SK-N-SH (cell line): ENCODE measurements around the gene MAPKAP1. TPM values are rescaled to one million over a fixed set of nuclear protein-coding genes. Genes with fewer than 3 reads are reported as not detected.

Experiments
- CTCF ChIA-PET: fragments of 300-600, 350-600 bp; formaldehyde crosslinking; extraction: SDS; loops from one replicate; lab custom pipeline; 2021; lab: Yijun Ruan, JAX
- POLR2A ChIA-PET: fragments of 350-600 bp; sonication (Branson Sonifier 250); formaldehyde crosslinking; extraction: SDS; loops from one replicate; lab custom pipeline; 2020; ENCODE audit warnings: antibody characterized with exemption, inconsistent platforms; lab: Yijun Ruan, JAX
- DNase-seq: peaks from one replicate; pipeline ENCODE4 v3.0.0; 2012
- H2AFZ ChIP-seq: fragments of 200-600 bp; sonication (generic); 2 replicates; pipeline ENCODE4 v1.8.1; 2016; ENCODE audit warnings: antibody characterized with exemption, mild to moderate bottlenecking, low read depth
- H3F3A ChIP-seq: fragments of 200-600 bp; sonication (generic); replicated peaks from 2 replicates; pipeline ENCODE3; 2016; ENCODE audit warnings: antibody characterized with exemption, mild to moderate bottlenecking; ENCODE audit not compliant: insufficient read depth
- H3K27ac ChIP-seq, 2 experiments: fragments of 200-500 bp in 1 of 2; fragments of 200-600 bp in 1 of 2; sonication (Bioruptor generic) in 1 of 2; sonication (generic), shearing (Covaris generic) in 1 of 2; 2 replicates each; pipeline versions ENCODE4 v1.5.1 to v1.6.1; 2014 to 2016; ENCODE audit warnings: low read depth in 2 of 2, inconsistent platforms in 1 of 2, low read length in 1 of 2, mild to moderate bottlenecking in 1 of 2, mixed read lengths in 1 of 2
- H3K27me3 ChIP-seq: fragments of 200-600 bp; sonication (generic), shearing (Covaris generic); 2 replicates; pipeline ENCODE4 v1.6.1; 2016; ENCODE audit warnings: mixed run types; ENCODE audit not compliant: insufficient read depth
- H3K36me3 ChIP-seq, 2 experiments: fragments of 200-500 bp in 1 of 2; fragments of 200-600 bp in 1 of 2; sonication (Bioruptor generic) in 1 of 2; sonication (generic) in 1 of 2; replicated peaks in 1 of 2; 2 replicates each; pipeline versions ENCODE3 to v1.5.1; 2014 to 2016; ENCODE audit warnings: low read length in 1 of 2, mild to moderate bottlenecking in 1 of 2; ENCODE audit not compliant: insufficient read depth in 2 of 2, control insufficient read depth in 1 of 2
- H3K4me1 ChIP-seq, 2 experiments: fragments of 200-500 bp in 1 of 2; fragments of 200-600 bp in 1 of 2; sonication (Bioruptor generic) in 1 of 2; sonication (generic), shearing (Covaris generic) in 1 of 2; 2 replicates each; pipeline versions ENCODE4 v1.5.1 to v1.6.1; 2014 to 2016; ENCODE audit warnings: low read depth in 1 of 2, low read length in 1 of 2, mixed run types in 1 of 2; ENCODE audit not compliant: insufficient read depth in 2 of 2, control insufficient read depth in 1 of 2
- H3K4me2 ChIP-seq: fragments of 200-600 bp; sonication (generic), shearing (Covaris generic); 2 replicates; pipeline ENCODE4 v1.6.1; 2017; ENCODE audit warnings: mixed run types
- H3K4me3 ChIP-seq, 2 experiments: fragments of 200-500 bp in 1 of 2; fragments of 200-600 bp in 1 of 2; sonication (Bioruptor generic) in 1 of 2; sonication (generic), shearing (Covaris generic) in 1 of 2; 2 replicates each; pipeline versions ENCODE4 v1.5.1 to v1.8.1; 2014 to 2016; ENCODE audit warnings: low read depth in 2 of 2, inconsistent platforms in 1 of 2, low read length in 1 of 2, mild to moderate bottlenecking in 1 of 2, mixed read lengths in 1 of 2, moderate library complexity in 1 of 2
- H3K79me2 ChIP-seq: fragments of 200-600 bp; sonication (generic); 2 replicates; pipeline ENCODE4 v1.8.1; 2017; ENCODE audit warnings: mild to moderate bottlenecking; ENCODE audit not compliant: insufficient read depth
- H3K9ac ChIP-seq: fragments of 200-600 bp; sonication (generic); 2 replicates; pipeline ENCODE4 v1.6.1; 2017; ENCODE audit warnings: mixed run types
- H3K9me2 ChIP-seq: fragments of 200-600 bp; sonication (generic); 2 replicates; pipeline ENCODE4 v1.6.1; 2017; ENCODE audit warnings: mixed run types
- H3K9me3 ChIP-seq: fragments of 200-600 bp; sonication (generic); 2 replicates; pipeline ENCODE4 v1.6.1; 2017; ENCODE audit warnings: mixed run types, mild to moderate bottlenecking, moderate library complexity
- H4K20me1 ChIP-seq: fragments of 200-600 bp; sonication (generic); 2 replicates; pipeline ENCODE4 v1.6.1; 2017; ENCODE audit warnings: mild to moderate bottlenecking, mixed run types; ENCODE audit not compliant: insufficient read depth
- FOXM1 ChIP-seq: IDR thresholded peaks from 2 replicates; pipeline ENCODE4 v1.4.0; 2012; ENCODE audit warnings: low read depth, mild to moderate bottlenecking
- JUND ChIP-seq: IDR thresholded peaks from 2 replicates; pipeline ENCODE4 v1.4.0; 2012
- NFIC ChIP-seq: IDR thresholded peaks from 2 replicates; pipeline ENCODE4 v1.4.0; 2012; ENCODE audit warnings: borderline replicate concordance
- POLR2AphosphoS5 ChIP-seq: IDR thresholded peaks from 2 replicates; pipeline ENCODE4 v1.6.1; 2012; ENCODE audit warnings: low read depth, low read length
- RAD21 ChIP-seq: IDR thresholded peaks from 2 replicates; pipeline ENCODE4 v1.6.1; 2012; ENCODE audit warnings: mild to moderate bottlenecking, low read length
- RXRA ChIP-seq: IDR thresholded peaks from 2 replicates; pipeline ENCODE4 v1.4.0; 2012; ENCODE audit warnings: low read depth, mild to moderate bottlenecking, borderline replicate concordance
- TCF12 ChIP-seq: IDR thresholded peaks from 2 replicates; pipeline ENCODE4 v1.4.0; 2012
- TEAD4 ChIP-seq: IDR thresholded peaks from 2 replicates; pipeline ENCODE4 v1.4.0; 2012; ENCODE audit warnings: mild to moderate bottlenecking, borderline replicate concordance; ENCODE audit not compliant: insufficient read depth
- YY1 ChIP-seq: IDR thresholded peaks from 2 replicates; pipeline ENCODE4 v1.4.0; 2012; ENCODE audit warnings: low read depth, mild to moderate bottlenecking
- WGBS: methylation state at CpG from one replicate; pipeline ENCODE4 v1.1.6; 2017; ENCODE audit warnings: low lambda C conversion rate; 5-methylcytosine and 5-hydroxymethylcytosine counted together
- polyA plus RNA-seq, 3 experiments: library from polyadenylated mRNA; depleted of rRNA; stranded (reverse); fragments of >200 nt; gene quantifications; 2 replicates each; pipeline ENCODE4 v1.2.3, GENCODE V29; 2012
- TF ChIP-seq, protein P1 (sequence below): fragments of 200-600 bp; sonication (generic); IDR thresholded peaks from 2 replicates; pipeline ENCODE4 v1.6.1; 2017; ENCODE audit warnings: antibody characterized with exemption, mild to moderate bottlenecking, moderate library complexity
- TF ChIP-seq, protein P2 (sequence below): fragments of 150-350 bp; IDR thresholded peaks from 2 replicates; pipeline ENCODE4 v1.6.1; 2017; ENCODE audit warnings: antibody characterized with exemption, low read length, low read depth, borderline replicate concordance
- TF ChIP-seq, protein P3 (sequence below): IDR thresholded peaks from 2 replicates; pipeline ENCODE4 v1.6.1; 2012; ENCODE audit warnings: mild to moderate bottlenecking, low read depth, low read length, moderate library complexity
- TF ChIP-seq, protein P4 (sequence below): IDR thresholded peaks from 2 replicates; pipeline ENCODE4 v1.4.0; 2012; ENCODE audit warnings: low read depth, borderline replicate concordance
- TF ChIP-seq, protein P5 (sequence below): IDR thresholded peaks from 2 replicates; pipeline ENCODE4 v1.4.0; 2012; ENCODE audit warnings: low read depth, borderline replicate concordance
- TF ChIP-seq, protein P6 (sequence below): IDR thresholded peaks from 2 replicates; pipeline ENCODE4 v1.4.0; 2012; ENCODE audit warnings: low read depth

MAPKAP1 gene
- polyA plus RNA-seq, 1 of the 3 experiments (the other 2 are of a cell fraction), result 117 TPM

DNA sequence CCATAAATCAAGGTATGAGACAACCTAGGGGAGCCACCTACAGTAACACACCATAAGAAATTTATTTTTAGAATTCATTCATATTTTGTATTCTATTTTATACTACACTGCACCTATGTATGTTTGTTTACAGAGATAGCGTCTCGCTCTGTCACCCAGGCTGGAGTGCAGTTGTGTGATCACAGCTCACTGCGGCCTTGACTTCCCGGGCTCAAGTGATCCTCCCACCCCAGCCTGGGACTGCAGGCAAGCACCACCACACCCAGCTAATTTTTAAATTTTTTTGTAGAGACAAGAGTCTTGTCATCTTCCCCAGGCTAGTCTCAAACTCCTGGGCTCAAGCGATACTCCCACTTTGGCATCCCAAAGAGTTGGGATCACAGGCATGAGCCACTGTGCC lies 25.4 kb downstream of the MAPKAP1 start (continued):
- TF ChIP-seq, protein P1, sequence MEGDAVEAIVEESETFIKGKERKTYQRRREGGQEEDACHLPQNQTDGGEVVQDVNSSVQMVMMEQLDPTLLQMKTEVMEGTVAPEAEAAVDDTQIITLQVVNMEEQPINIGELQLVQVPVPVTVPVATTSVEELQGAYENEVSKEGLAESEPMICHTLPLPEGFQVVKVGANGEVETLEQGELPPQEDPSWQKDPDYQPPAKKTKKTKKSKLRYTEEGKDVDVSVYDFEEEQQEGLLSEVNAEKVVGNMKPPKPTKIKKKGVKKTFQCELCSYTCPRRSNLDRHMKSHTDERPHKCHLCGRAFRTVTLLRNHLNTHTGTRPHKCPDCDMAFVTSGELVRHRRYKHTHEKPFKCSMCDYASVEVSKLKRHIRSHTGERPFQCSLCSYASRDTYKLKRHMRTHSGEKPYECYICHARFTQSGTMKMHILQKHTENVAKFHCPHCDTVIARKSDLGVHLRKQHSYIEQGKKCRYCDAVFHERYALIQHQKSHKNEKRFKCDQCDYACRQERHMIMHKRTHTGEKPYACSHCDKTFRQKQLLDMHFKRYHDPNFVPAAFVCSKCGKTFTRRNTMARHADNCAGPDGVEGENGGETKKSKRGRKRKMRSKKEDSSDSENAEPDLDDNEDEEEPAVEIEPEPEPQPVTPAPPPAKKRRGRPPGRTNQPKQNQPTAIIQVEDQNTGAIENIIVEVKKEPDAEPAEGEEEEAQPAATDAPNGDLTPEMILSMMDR, result no peak
- TF ChIP-seq, protein P2, sequence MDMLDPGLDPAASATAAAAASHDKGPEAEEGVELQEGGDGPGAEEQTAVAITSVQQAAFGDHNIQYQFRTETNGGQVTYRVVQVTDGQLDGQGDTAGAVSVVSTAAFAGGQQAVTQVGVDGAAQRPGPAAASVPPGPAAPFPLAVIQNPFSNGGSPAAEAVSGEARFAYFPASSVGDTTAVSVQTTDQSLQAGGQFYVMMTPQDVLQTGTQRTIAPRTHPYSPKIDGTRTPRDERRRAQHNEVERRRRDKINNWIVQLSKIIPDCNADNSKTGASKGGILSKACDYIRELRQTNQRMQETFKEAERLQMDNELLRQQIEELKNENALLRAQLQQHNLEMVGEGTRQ, result no peak
- TF ChIP-seq, protein P3, sequence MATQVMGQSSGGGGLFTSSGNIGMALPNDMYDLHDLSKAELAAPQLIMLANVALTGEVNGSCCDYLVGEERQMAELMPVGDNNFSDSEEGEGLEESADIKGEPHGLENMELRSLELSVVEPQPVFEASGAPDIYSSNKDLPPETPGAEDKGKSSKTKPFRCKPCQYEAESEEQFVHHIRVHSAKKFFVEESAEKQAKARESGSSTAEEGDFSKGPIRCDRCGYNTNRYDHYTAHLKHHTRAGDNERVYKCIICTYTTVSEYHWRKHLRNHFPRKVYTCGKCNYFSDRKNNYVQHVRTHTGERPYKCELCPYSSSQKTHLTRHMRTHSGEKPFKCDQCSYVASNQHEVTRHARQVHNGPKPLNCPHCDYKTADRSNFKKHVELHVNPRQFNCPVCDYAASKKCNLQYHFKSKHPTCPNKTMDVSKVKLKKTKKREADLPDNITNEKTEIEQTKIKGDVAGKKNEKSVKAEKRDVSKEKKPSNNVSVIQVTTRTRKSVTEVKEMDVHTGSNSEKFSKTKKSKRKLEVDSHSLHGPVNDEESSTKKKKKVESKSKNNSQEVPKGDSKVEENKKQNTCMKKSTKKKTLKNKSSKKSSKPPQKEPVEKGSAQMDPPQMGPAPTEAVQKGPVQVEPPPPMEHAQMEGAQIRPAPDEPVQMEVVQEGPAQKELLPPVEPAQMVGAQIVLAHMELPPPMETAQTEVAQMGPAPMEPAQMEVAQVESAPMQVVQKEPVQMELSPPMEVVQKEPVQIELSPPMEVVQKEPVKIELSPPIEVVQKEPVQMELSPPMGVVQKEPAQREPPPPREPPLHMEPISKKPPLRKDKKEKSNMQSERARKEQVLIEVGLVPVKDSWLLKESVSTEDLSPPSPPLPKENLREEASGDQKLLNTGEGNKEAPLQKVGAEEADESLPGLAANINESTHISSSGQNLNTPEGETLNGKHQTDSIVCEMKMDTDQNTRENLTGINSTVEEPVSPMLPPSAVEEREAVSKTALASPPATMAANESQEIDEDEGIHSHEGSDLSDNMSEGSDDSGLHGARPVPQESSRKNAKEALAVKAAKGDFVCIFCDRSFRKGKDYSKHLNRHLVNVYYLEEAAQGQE, result no peak

DNA sequence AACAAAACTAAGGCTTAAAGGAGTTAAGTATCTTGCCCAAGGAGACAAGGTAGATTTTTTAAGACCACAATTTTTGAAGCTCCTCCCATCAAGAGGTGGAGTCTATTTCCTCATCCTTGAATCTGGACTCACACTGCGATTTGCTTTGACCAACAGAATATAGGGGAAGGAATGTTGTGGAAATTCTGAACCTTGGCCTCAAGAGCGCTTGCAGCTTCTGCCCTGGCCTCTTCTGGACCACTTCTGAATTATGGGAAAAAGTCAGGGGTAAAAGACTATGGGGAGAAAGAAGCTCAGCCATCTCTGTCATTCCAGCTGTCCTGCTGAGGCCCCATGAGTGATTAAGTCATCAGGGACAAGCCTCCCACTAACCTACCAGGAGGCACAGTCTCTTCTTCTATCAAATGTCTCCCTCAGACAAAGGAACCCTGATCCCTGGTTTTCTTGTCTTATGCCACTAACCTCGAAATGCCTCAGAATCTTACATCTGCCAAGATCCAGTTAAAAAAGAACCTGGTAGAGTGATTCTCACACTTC lies 25.9 kb downstream of the MAPKAP1 start:
- Histone ChIP-seq H3K9me2 (no peaks in the 10 kb centered on the region), H4K20me1 (no peaks in the 10 kb centered on the region; the same call in 1 of the 2 replicates), H3K4me2 (no peak overlapping the region), H3F3A (peaks cover 29% of the 10 kb centered on the region), H3K27me3 (no peaks in the 10 kb centered on the region), H3K36me3 (peaks cover 0 to 3% of the 10 kb centered on the region in 2 experiments), H2AFZ (no peak overlapping the region), H3K79me2 (peaks cover 84% of the 10 kb centered on the region), H3K9ac (no peak overlapping the region), H3K27ac (no peak overlapping the region), H3K4me1 (peaks cover 0 to 19% of the 10 kb centered on the region in 2 experiments; a peak in 1 of 4 replicates), H3K4me3 (no peak overlapping the region), H3K9me3 (no peaks in the 10 kb centered on the region)
- CTCF ChIA-PET, result interaction anchor here (0.7 to 1.6 kb wide), 2 partner anchors 11 to 301 kb away, joined by 3 to 6 read pairs; no protein-coding TSS in a partner anchor
- WGBS, result 100% methylated on average over 3 of the region's 3 CpGs
- POLR2A ChIA-PET, result no interaction called here
- TF ChIP-seq NFIC (no peak), TEAD4 (no peak), RAD21 (no peak), POLR2AphosphoS5 (no peak), YY1 (no peak), JUND (no peak), RXRA (no peak), FOXM1 (no peak), TCF12 (no peak)
- TF ChIP-seq, protein P4, sequence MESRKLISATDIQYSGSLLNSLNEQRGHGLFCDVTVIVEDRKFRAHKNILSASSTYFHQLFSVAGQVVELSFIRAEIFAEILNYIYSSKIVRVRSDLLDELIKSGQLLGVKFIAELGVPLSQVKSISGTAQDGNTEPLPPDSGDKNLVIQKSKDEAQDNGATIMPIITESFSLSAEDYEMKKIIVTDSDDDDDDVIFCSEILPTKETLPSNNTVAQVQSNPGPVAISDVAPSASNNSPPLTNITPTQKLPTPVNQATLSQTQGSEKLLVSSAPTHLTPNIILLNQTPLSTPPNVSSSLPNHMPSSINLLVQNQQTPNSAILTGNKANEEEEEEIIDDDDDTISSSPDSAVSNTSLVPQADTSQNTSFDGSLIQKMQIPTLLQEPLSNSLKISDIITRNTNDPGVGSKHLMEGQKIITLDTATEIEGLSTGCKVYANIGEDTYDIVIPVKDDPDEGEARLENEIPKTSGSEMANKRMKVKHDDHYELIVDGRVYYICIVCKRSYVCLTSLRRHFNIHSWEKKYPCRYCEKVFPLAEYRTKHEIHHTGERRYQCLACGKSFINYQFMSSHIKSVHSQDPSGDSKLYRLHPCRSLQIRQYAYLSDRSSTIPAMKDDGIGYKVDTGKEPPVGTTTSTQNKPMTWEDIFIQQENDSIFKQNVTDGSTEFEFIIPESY, result no peak
- TF ChIP-seq, protein P5, sequence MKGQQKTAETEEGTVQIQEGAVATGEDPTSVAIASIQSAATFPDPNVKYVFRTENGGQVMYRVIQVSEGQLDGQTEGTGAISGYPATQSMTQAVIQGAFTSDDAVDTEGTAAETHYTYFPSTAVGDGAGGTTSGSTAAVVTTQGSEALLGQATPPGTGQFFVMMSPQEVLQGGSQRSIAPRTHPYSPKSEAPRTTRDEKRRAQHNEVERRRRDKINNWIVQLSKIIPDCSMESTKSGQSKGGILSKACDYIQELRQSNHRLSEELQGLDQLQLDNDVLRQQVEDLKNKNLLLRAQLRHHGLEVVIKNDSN, result no peak
- TF ChIP-seq, protein P6, sequence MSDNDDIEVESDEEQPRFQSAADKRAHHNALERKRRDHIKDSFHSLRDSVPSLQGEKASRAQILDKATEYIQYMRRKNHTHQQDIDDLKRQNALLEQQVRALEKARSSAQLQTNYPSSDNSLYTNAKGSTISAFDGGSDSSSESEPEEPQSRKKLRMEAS, result no peak
- TF ChIP-seq, protein P1, result no peak
- no peak for DNase-seq
